Measurements from ENCODE around the gene CFAP69. TPM values are rescaled to one million over a fixed set of nuclear protein-coding genes. Genes with fewer than 3 reads are reported as not detected.

Gene CFAP69
- total and polyA plus RNA-seq, 10 of the 15 experiments (the other 5 are each of a cell fraction or from before 2014, with no cell fraction given) = 0.11 to 3.1 (median 0.48) TPM; not detected in 1

GRCh38 chr7:90238583-90238982 lies 6.4 kb upstream of the CFAP69 start (continued):
- TF ChIP-seq RELB (IDR thresholded peaks at IDR 0.05; ENCODE audit: low read depth) (peak; percentile 72), CREM (IDR thresholded peaks at IDR 0.05; ENCODE audit: low read depth) (no peak), SPI1 (IDR thresholded peaks at IDR 0.05; ENCODE audit: borderline replicate concordance, insufficient read depth, low read depth, low read length) (peak; percentile 80), IKZF2 (IDR thresholded peaks at IDR 0.05) (peak in 1 of 2 experiments; percentile 82; a peak in 2 of 4 replicates), NR2F1 (conservative IDR thresholded peaks at IDR 0.05) (no peak), RELA (IDR thresholded peaks at IDR 0.05; ENCODE audit: borderline replicate concordance, partially characterized antibody) (no peak), CHD1 (IDR thresholded peaks at IDR 0.05; ENCODE audit: low read depth, low read length) (no peak), NRF1 (conservative IDR thresholded peaks at IDR 0.05; ENCODE audit: low read depth, low read length) (no peak), FOS (IDR thresholded peaks at IDR 0.05; ENCODE audit: borderline replicate concordance, extremely low read depth, insufficient read length) (no peak), ATF7 (IDR thresholded peaks at IDR 0.05; ENCODE audit: low read depth) (0 out of 2 replicates have a peak, but pooled peaks have one; percentile 10)

GRCh38 chr7:90239050-90239449 lies 5.9 kb upstream of the CFAP69 start:
- SMC1A ChIA-PET (ENCODE audit: uncharacterized antibody, unreplicated experiment) = interaction anchor here (0.9 to 3.9 kb wide), 12 partner anchors 10 to 85 kb away, joined by 3 to 34 read pairs (median 9); partner anchors contain the start of genes STEAP1 and STEAP2

More at GRCh38 chr7:90239050-90239449, 5.9 kb upstream of the CFAP69 start:
- FAIRE-seq = no peak
- H3K9me3 ChIP-seq (replicated peaks; ENCODE audit: control insufficient read depth, insufficient read depth, low read length) = no peaks in the 10 kb centered on the region
- H3K36me3 ChIP-seq (ENCODE audit: control insufficient read depth in 2 of 2, insufficient read depth in 2 of 2, low read length in 1 of 2) = no peaks in the 10 kb centered on the region
- no peak for TF ChIP-seq SP1 (IDR thresholded peaks at IDR 0.05; ENCODE audit: low read depth, low read length)
- TF ChIP-seq SMAD5 (IDR thresholded peaks at IDR 0.05; ENCODE audit: low read depth) = no peak
- TF ChIP-seq FOS (IDR thresholded peaks at IDR 0.05; ENCODE audit: borderline replicate concordance, extremely low read depth, insufficient read length) = no peak
- in situ Hi-C loops (cut with MboI) (no loop called here), intact Hi-C loops (cut with micrococcal nuclease; ENCODE audit: unreplicated experiment) (no loop called here)
- DNase-seq (ENCODE audit: low read depth, low spot score) = no peak
- no peaks in the 10 kb centered on the region for H4K20me1 ChIP-seq (ENCODE audit: control insufficient read depth, insufficient read depth)
- no TSS peak for BruUV-seq (replicated peaks)
- CTCF ChIA-PET = interaction anchor here (2.1 kb wide), 1 partner anchor 16 kb away, joined by 7 read pairs; no protein-coding TSS in a partner anchor
- H3K4me3 ChIP-seq = no peak overlapping the region
- RAD21 ChIA-PET (ENCODE audit: unreplicated experiment) = interaction anchor here (0.8 to 2.7 kb wide), 9 partner anchors 15 to 85 kb away, joined by 3 to 27 read pairs (median 4); partner anchors contain the start of genes STEAP1 and STEAP2
- POLR2A ChIA-PET = interaction anchor here (1.1 to 2.8 kb wide), 5 partner anchors 9 to 28 kb away, joined by 3 to 13 read pairs (median 9); no protein-coding TSS in a partner anchor
- no peak overlapping the region for H3K27ac ChIP-seq (ENCODE audit: control insufficient read depth, insufficient read depth)
- H3K9ac ChIP-seq (ENCODE audit: control insufficient read depth, insufficient read depth, low read length) = no peak overlapping the region
- H3K27me3 ChIP-seq (replicated peaks in 1 of 2; ENCODE audit: control insufficient read depth in 2 of 2, insufficient read depth in 2 of 2, low read length in 1 of 2) = no peaks in the 10 kb centered on the region
- WGBS (ENCODE audit: insufficient coverage, insufficient replicate concordance, low lambda C conversion rate, missing lambda C conversion rate) = 95% methylated on average over 3 of the region's 3 CpGs
- H2AFZ ChIP-seq (ENCODE audit: control insufficient read depth, low read depth, low read length) = peak overlapping the region; percentile 45; the same call in 1 of the 2 replicates
- H3K79me2 ChIP-seq (ENCODE audit: control insufficient read depth, insufficient read depth, low read length) = no peaks in the 10 kb centered on the region
- no peak overlapping the region for H3K4me2 ChIP-seq (ENCODE audit: control insufficient read depth, insufficient read depth)
- ATAC-seq = no peak
- H3K4me1 ChIP-seq (ENCODE audit: control insufficient read depth, insufficient read depth, low read length) = no peaks in the 10 kb centered on the region

Data from GM12878 (cell line).